Measurements from ENCODE around the gene NFASC. TPM values are rescaled to one million over a fixed set of nuclear protein-coding genes. Genes with fewer than 3 reads are reported as not detected.

NFASC gene
- total RNA-seq, 1 donor from 2014 or later = 0.18 TPM

GRCh38 chr1:204837440-204838084 is 33.1 kb upstream of the NFASC start:
- Mint-ChIP-seq H3K36me3 (ENCODE audit: low read depth) (no peaks in the 10 kb centered on the region), H3K9me3 (no peaks in the 10 kb centered on the region), H3K27me3 (ENCODE audit: low read depth) (peaks cover 7% of the 10 kb centered on the region), H3K27ac (no peak overlapping the region), H3K4me1 (ENCODE audit: low read depth) (no peaks in the 10 kb centered on the region), H3K4me3 (ENCODE audit: low read depth) (no peak overlapping the region)
- peak; percentile 11 for DNase-seq (ENCODE audit: low spot score)
- intact Hi-C loops (cut with micrococcal nuclease) = no loop called here

DNA sequence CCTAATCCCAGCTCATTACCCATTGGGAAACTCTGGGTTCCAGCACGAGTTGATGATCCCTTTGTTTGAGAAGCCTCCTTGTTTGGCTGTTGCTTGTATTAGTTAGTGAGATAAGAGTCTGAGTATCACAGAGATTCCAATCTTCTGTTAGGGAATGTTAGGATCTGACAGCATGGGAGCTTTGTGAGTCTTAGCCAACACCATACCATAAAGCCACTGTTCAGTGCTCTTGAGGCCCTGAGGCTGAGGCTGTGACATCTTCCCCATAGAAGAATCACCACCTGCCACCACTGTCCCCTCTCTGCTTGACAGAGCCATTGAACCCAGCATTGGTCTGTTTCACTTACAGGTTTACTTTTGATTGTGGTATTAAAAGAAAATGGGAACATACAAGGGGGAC is 29.3 kb upstream of the NFASC start:
- no peak for DNase-seq (ENCODE audit: low spot score)
- no peaks in the 10 kb centered on the region for H3K9me3 Mint-ChIP-seq
- no peaks in the 10 kb centered on the region for H3K36me3 Mint-ChIP-seq (ENCODE audit: low read depth)
- no peak overlapping the region for H3K27ac Mint-ChIP-seq
- intact Hi-C loops (cut with micrococcal nuclease) = no loop called here
- no peaks in the 10 kb centered on the region for H3K4me1 Mint-ChIP-seq (ENCODE audit: low read depth)
- peaks cover 2% of the 10 kb centered on the region for H3K27me3 Mint-ChIP-seq (ENCODE audit: low read depth)
- no peak overlapping the region for H3K4me3 Mint-ChIP-seq (ENCODE audit: low read depth)

GRCh38 chr1:204841798-204842197 is 28.9 kb upstream of the NFASC start:
- H3K27me3 Mint-ChIP-seq (ENCODE audit: low read depth) = peaks cover 2% of the 10 kb centered on the region
- H3K9me3 Mint-ChIP-seq = no peaks in the 10 kb centered on the region

DNA sequence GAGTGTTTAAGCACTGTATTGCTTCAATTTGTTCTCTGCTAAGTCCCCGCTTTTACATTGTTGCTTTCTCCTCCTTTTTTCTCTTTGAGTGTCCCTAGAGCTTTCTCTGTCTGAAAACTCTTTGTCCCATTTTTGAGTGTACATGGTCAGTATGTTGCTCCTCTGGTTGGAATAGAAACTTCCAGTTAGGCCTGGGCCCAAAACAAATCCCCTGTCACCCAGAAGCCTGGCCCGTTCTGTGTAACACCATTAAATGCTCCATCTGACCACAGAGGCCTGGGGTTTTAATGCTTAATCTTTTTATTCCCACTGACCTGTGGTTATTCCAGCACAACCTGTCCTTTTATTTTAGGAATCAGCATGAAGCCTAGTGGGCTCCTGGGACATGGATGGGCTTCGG is 28.3 kb upstream of the NFASC start:
- no peak overlapping the region for H3K4me3 Mint-ChIP-seq (ENCODE audit: low read depth)

More at GRCh38 chr1:204841798-204842197, 28.9 kb upstream of the NFASC start:
- intact Hi-C loops (cut with micrococcal nuclease) = no loop called here
- no peaks in the 10 kb centered on the region for H3K36me3 Mint-ChIP-seq (ENCODE audit: low read depth)
- DNase-seq (ENCODE audit: low spot score) = no peak
- H3K4me1 Mint-ChIP-seq (ENCODE audit: low read depth) = no peaks in the 10 kb centered on the region
- no peak overlapping the region for H3K4me3 Mint-ChIP-seq (ENCODE audit: low read depth)
- H3K27ac Mint-ChIP-seq = no peak overlapping the region

GRCh38 chr1:204842892-204843291 is 27.8 kb upstream of the NFASC start:
- intact Hi-C loops (cut with micrococcal nuclease) = no loop called here
- Mint-ChIP-seq H3K9me3 (no peaks in the 10 kb centered on the region), H3K36me3 (ENCODE audit: low read depth) (no peaks in the 10 kb centered on the region), H3K27me3 (ENCODE audit: low read depth) (no peaks in the 10 kb centered on the region), H3K4me3 (ENCODE audit: low read depth) (no peak overlapping the region), H3K4me1 (ENCODE audit: low read depth) (no peaks in the 10 kb centered on the region), H3K27ac (no peak overlapping the region)
- DNase-seq (ENCODE audit: low spot score) = no peak

More for the DNA sequence above, 28.3 kb upstream of the NFASC start:
- no peak for DNase-seq (ENCODE audit: low spot score)
- Mint-ChIP-seq H3K27ac (no peak overlapping the region), H3K4me1 (ENCODE audit: low read depth) (no peaks in the 10 kb centered on the region), H3K9me3 (no peaks in the 10 kb centered on the region), H3K36me3 (ENCODE audit: low read depth) (no peaks in the 10 kb centered on the region), H3K27me3 (ENCODE audit: low read depth) (peaks cover under 1% of the 10 kb centered on the region)
- intact Hi-C loops (cut with micrococcal nuclease) = no loop called here

- intact Hi-C loops (cut with micrococcal nuclease) = no loop called here
- no peaks in the 10 kb centered on the region for H3K4me1 Mint-ChIP-seq (ENCODE audit: low read depth)
- DNase-seq (ENCODE audit: low spot score) = no peak
- H3K9me3 Mint-ChIP-seq = no peaks in the 10 kb centered on the region
- no peak overlapping the region for H3K4me3 Mint-ChIP-seq (ENCODE audit: low read depth)
- H3K27ac Mint-ChIP-seq = no peak overlapping the region
- no peaks in the 10 kb centered on the region for H3K27me3 Mint-ChIP-seq (ENCODE audit: low read depth)
- no peaks in the 10 kb centered on the region for H3K36me3 Mint-ChIP-seq (ENCODE audit: low read depth)
These were observed 24.1 kb upstream of the NFASC start for GRCh38 chr1:204846546-204846945.

GRCh38 chr1:204848579-204848978 is 22.1 kb upstream of the NFASC start:
- Mint-ChIP-seq H3K27ac (no peak overlapping the region), H3K36me3 (ENCODE audit: low read depth) (no peaks in the 10 kb centered on the region), H3K4me3 (ENCODE audit: low read depth) (no peak overlapping the region), H3K27me3 (ENCODE audit: low read depth) (no peaks in the 10 kb centered on the region), H3K9me3 (no peaks in the 10 kb centered on the region), H3K4me1 (ENCODE audit: low read depth) (no peaks in the 10 kb centered on the region)
- intact Hi-C loops (cut with micrococcal nuclease) = no loop called here
- DNase-seq (ENCODE audit: low spot score) = no peak

- no peak overlapping the region for H3K4me3 Mint-ChIP-seq (ENCODE audit: low read depth)
- no peak overlapping the region for H3K27ac Mint-ChIP-seq
- intact Hi-C loops (cut with micrococcal nuclease) = no loop called here
- H3K36me3 Mint-ChIP-seq (ENCODE audit: low read depth) = no peaks in the 10 kb centered on the region
- no peak for DNase-seq (ENCODE audit: low spot score)
- no peaks in the 10 kb centered on the region for H3K4me1 Mint-ChIP-seq (ENCODE audit: low read depth)
- no peaks in the 10 kb centered on the region for H3K9me3 Mint-ChIP-seq
- H3K27me3 Mint-ChIP-seq (ENCODE audit: low read depth) = peaks cover 7% of the 10 kb centered on the region
These were observed 17.8 kb upstream of the NFASC start for GRCh38 chr1:204852854-204853253.

- H3K9me3 Mint-ChIP-seq = no peaks in the 10 kb centered on the region
- no peak for DNase-seq (ENCODE audit: low spot score)
- no peaks in the 10 kb centered on the region for H3K36me3 Mint-ChIP-seq (ENCODE audit: low read depth)
- intact Hi-C loops (cut with micrococcal nuclease) = no loop called here
- peaks cover 7% of the 10 kb centered on the region for H3K27me3 Mint-ChIP-seq (ENCODE audit: low read depth)
- H3K4me3 Mint-ChIP-seq (ENCODE audit: low read depth) = no peak overlapping the region
- no peaks in the 10 kb centered on the region for H3K4me1 Mint-ChIP-seq (ENCODE audit: low read depth)
- H3K27ac Mint-ChIP-seq = no peak overlapping the region
These were observed 17.2 kb upstream of the NFASC start for GRCh38 chr1:204853436-204853835.

GRCh38 chr1:204854286-204854685 is 16.4 kb upstream of the NFASC start:
- intact Hi-C loops (cut with micrococcal nuclease) = no loop called here
- no peak overlapping the region for H3K27ac Mint-ChIP-seq
- no peak overlapping the region for H3K4me3 Mint-ChIP-seq (ENCODE audit: low read depth)
- H3K36me3 Mint-ChIP-seq (ENCODE audit: low read depth) = no peaks in the 10 kb centered on the region
- peaks cover 7% of the 10 kb centered on the region for H3K27me3 Mint-ChIP-seq (ENCODE audit: low read depth)
- no peaks in the 10 kb centered on the region for H3K4me1 Mint-ChIP-seq (ENCODE audit: low read depth)
- no peak for DNase-seq (ENCODE audit: low spot score)
- no peaks in the 10 kb centered on the region for H3K9me3 Mint-ChIP-seq

DNA sequence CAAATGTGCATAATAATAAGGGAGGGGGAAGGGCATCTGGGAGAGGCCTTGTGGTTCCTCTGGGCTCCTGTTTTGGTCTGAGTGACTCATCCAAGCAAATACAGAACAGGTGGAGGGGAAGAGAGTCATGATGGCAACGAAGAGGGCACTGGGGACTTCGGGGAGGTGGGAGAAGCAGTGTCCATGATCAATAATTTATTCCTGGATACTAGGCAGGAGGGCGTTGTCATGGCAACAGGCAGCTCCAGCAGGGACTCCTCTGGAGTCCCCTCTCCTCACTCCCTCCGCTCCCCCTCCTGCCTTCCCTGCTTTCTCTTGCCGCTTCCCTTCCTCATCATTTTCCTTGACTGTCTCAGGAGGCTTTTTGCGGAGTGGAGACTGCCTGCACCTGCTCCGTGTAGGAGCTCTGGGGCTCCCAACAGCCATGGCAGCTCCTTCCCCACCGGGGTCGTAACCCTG is 12.3 kb upstream of the NFASC start:
- Mint-ChIP-seq H3K36me3 (ENCODE audit: low read depth) (no peaks in the 10 kb centered on the region), H3K4me3 (ENCODE audit: low read depth) (no peak overlapping the region), H3K4me1 (ENCODE audit: low read depth) (no peaks in the 10 kb centered on the region), H3K9me3 (no peaks in the 10 kb centered on the region), H3K27ac (no peak overlapping the region), H3K27me3 (ENCODE audit: low read depth) (peaks cover 7% of the 10 kb centered on the region)
- DNase-seq (ENCODE audit: low spot score) = no peak
- intact Hi-C loops (cut with micrococcal nuclease) = no loop called here

- H3K27me3 Mint-ChIP-seq (ENCODE audit: low read depth) = peaks cover 10% of the 10 kb centered on the region
- no peak overlapping the region for H3K4me3 Mint-ChIP-seq (ENCODE audit: low read depth)
- no peaks in the 10 kb centered on the region for H3K9me3 Mint-ChIP-seq
- intact Hi-C loops (cut with micrococcal nuclease) = no loop called here
- no peaks in the 10 kb centered on the region for H3K36me3 Mint-ChIP-seq (ENCODE audit: low read depth)
- no peak for DNase-seq (ENCODE audit: low spot score)
- no peak overlapping the region for H3K27ac Mint-ChIP-seq
- no peaks in the 10 kb centered on the region for H3K4me1 Mint-ChIP-seq (ENCODE audit: low read depth)
These were observed 10.8 kb upstream of the NFASC start for GRCh38 chr1:204859861-204860267.

- no peak for DNase-seq (ENCODE audit: low spot score)
- H3K9me3 Mint-ChIP-seq = no peaks in the 10 kb centered on the region
- no peak overlapping the region for H3K27ac Mint-ChIP-seq
- H3K4me1 Mint-ChIP-seq (ENCODE audit: low read depth) = no peaks in the 10 kb centered on the region
- peaks cover 7% of the 10 kb centered on the region for H3K27me3 Mint-ChIP-seq (ENCODE audit: low read depth)
- H3K4me3 Mint-ChIP-seq (ENCODE audit: low read depth) = no peak overlapping the region
- H3K36me3 Mint-ChIP-seq (ENCODE audit: low read depth) = no peaks in the 10 kb centered on the region
- intact Hi-C loops (cut with micrococcal nuclease) = no loop called here
These were observed 7.6 kb upstream of the NFASC start for GRCh38 chr1:204863024-204863423.

DNA sequence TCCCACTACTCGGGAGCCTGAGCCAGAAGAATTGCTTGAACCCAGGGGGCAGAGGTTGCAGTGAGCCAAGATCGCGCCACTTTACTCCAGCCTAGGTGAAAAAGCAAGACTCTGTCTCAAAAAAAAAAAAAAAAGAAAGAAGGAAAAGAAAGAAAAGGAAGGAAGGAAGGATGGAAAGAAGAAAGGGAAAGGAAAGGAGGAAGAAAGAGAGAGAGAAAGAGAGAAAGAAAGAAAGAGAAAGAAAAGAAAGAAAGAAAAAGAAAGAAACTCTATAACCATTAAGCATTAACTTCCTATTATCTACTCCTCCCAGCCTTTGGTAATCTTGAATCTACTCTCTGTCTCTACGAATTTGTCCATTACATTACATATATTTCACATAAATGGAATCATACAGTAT is 6.9 kb upstream of the NFASC start:
- H3K4me1 Mint-ChIP-seq (ENCODE audit: low read depth) = no peaks in the 10 kb centered on the region
- DNase-seq (ENCODE audit: low spot score) = no peak
- no peak overlapping the region for H3K27ac Mint-ChIP-seq
- intact Hi-C loops (cut with micrococcal nuclease) = no loop called here
- H3K27me3 Mint-ChIP-seq (ENCODE audit: low read depth) = peaks cover 7% of the 10 kb centered on the region
- H3K4me3 Mint-ChIP-seq (ENCODE audit: low read depth) = no peak overlapping the region
- no peaks in the 10 kb centered on the region for H3K36me3 Mint-ChIP-seq (ENCODE audit: low read depth)
- H3K9me3 Mint-ChIP-seq = no peaks in the 10 kb centered on the region

All from activated T-helper 2 cell treated with anti-CD3 and anti-CD28 coated beads, Interferon-gamma antibody, Interleukin-2, Interleukin-4, amounts not matched to agents 10 μg/mL and 5 μg/mL and 100 μg/mL, durations not matched to agents 14 hours and 24 hours and 36 hours (primary cell).